WI38 (cell line): Measurements from ENCODE around the gene CAPN11.

Experiments
- H3K4me3 ChIP-seq: 2 replicates; pipeline ENCODE4 v1.5.1; 2011; ENCODE audit warnings: low read depth, mild to moderate bottlenecking, control low read depth, low read length
- CTCF ChIP-seq: IDR thresholded peaks from 2 replicates; pipeline ENCODE4 v1.5.1; 2012; ENCODE audit warnings: low read depth, mild to moderate bottlenecking, control low read depth, low read length

CAPN11 gene

DNA sequence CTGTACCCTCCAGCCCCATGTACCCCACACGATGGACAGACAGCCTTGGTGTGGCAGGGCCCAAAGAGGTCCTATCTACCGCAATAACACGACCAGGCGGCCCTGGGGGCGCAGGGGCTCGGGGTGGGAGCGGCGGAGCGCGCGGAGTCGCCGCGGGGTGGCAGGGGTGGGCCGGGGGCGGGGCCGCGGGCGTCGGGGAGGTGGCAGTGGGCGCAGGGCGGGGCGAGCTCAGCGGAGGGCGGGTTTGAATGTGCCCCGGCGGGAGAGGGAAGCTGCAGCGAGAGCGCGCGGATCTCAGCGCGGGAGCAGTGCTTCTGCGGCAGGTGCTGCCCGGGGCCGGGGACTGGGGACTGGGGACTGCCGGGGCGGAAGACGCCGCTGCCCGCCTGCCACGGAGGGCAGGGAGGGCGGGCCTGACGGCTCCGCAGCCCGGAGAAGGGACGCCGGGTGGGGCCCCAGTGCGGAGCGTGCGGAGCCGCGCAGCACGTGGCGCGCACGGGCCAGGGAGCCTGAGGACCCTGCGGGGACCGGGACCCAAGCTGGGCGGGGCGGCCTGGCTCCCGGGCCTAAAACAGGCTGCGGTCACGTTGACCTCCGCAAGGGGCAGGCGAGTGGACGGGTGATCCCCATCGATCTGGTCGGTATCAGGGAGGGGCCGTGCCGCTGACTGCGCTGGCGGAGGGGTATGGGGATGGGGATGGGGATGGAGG, 64.9 kb downstream of the CAPN11 start, which contains the start of gene SLC29A1:
SLC29A1 (plus strand) TSS at position 277 of the 710 bp plus-strand sequence. CDS start 3,719 bp downstream, outside the sequence.
- H3K4me3 ChIP-seq = peak within 1 kb of the TSS; percentile 62
- TF ChIP-seq CTCF = 0 out of 2 replicates have a peak, but pooled peaks have one; percentile 5

GRCh38 chr6:44224029-44224964, 65.7 kb downstream of the CAPN11 start:
- peak overlapping the region; percentile 62 for H3K4me3 ChIP-seq
- no peak for TF ChIP-seq CTCF

GRCh38 chr6:44224965-44225305, 66.3 kb downstream of the CAPN11 start:
- TF ChIP-seq CTCF = no peak
- no peak overlapping the region for H3K4me3 ChIP-seq

DNA sequence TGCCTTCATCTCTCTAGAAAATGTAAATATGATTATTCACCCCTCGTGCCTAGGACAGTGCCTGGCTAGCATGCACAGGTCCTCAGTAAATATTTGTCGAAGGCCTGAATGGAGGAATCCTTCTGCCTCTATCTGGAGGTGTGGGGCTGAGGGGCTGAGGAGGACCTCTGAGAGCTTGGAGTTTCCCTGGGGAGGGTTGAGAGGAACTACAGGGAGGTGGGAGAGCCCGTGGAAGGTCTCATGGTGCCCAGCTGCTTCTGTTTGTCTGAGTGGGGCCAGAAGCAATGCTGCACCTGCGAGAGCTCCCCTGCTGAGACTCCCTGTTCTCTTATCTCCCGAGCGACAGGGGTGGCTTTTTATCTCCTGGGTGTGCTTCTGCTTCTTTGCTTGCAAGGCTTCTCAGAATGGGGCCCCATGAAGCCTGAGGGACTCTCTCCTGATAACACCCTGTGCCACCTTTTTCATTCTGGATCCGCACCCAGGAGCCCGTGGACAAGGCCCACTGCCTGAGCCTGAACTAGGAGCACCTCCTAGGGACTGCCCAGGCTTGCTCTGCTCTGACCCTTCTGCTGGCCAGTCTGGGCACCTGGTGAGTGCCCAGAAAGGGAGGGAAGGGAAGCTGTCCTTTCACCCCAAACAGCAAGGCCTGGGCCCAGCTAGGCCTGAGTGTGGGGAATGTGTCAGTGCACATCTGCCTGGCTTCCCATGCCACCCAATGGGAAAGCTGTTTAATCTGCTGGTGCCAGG, 67.1 kb downstream of the CAPN11 start:
- no peak overlapping the region for H3K4me3 ChIP-seq
- no peak for TF ChIP-seq CTCF

GRCh38 chr6:44226368-44227147, 67.9 kb downstream of the CAPN11 start:
- H3K4me3 ChIP-seq = no peak overlapping the region
- no peak for TF ChIP-seq CTCF

DNA sequence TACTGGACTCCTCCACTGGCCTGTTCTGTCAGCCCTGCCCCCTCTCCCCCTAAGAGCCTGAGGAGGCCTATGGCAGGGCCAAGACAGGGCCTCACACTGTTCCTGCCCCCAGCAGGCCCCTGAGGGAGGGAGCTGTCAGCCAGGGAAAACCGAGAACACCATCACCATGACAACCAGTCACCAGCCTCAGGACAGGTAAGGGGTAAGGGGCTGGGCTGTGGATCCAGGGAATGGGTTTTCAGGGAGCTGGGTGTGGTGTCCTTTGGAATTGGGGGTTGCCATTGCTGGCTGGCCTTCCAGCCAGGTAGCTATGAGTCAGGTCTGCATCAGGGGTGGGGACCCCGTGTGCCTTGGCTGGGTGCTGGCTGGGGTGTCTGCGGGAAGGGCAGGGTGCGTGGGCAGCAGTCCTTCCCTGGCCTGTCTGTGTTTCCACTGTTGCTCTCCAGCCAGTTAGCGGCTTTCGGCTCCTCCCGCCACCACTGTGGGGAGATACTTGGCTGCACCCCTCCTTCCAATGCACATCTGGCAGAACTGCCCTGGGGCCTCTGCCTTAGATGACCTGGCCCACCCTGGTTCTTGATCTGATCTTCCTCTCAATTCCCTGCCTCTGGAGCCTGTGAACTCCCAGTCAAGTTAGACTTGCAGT, 68.7 kb downstream of the CAPN11 start:
- TF ChIP-seq CTCF = no peak
- no peak overlapping the region for H3K4me3 ChIP-seq
